ENCODE data around the gene PTCH1.

Gene PTCH1

GRCh38 chr9:95517559-95518425, 1.0 kb upstream of the PTCH1 start:
- DNase-seq (ENCODE audit: low read depth, low spot score) = no peak
- peaks cover 34% of the 10 kb centered on the region for H3K9me3 ChIP-seq (ENCODE audit: insufficient read depth, low read length)
- peaks cover 47% of the 10 kb centered on the region for H3K27me3 ChIP-seq (ENCODE audit: insufficient read depth, insufficient read length)
- no peaks in the 10 kb centered on the region for H3K36me3 ChIP-seq (ENCODE audit: insufficient read depth, insufficient read length, low read length)
- TF ChIP-seq SUZ12 (IDR thresholded peaks at IDR 0.05; ENCODE audit: extremely low read depth, insufficient read depth, insufficient read length) (peak; percentile 21), YY1 (IDR thresholded peaks at IDR 0.05; ENCODE audit: insufficient read depth, insufficient read length) (no peak)
- peak overlapping the region; percentile 73 for H3K4me3 ChIP-seq (ENCODE audit: insufficient read length, low read depth)
- H3K9ac ChIP-seq (ENCODE audit: insufficient read length, low read depth) = peak overlapping the region; percentile 5
- H3K4me1 ChIP-seq (ENCODE audit: insufficient read depth, insufficient read length) = peaks cover 11% of the 10 kb centered on the region

GRCh38 chr9:95516221-95516733, 494 bp downstream of the PTCH1 start:
- peaks cover 11% of the 10 kb centered on the region for H3K4me1 ChIP-seq (ENCODE audit: insufficient read depth, insufficient read length)
- H3K27me3 ChIP-seq (ENCODE audit: insufficient read depth, insufficient read length) = peaks cover 47% of the 10 kb centered on the region
- DNase-seq (ENCODE audit: low read depth, low spot score) = no peak
- TF ChIP-seq ZNF274 (IDR thresholded peaks at IDR 0.05; ENCODE audit: low read depth, low read length) (no peak), YY1 (IDR thresholded peaks at IDR 0.05; ENCODE audit: insufficient read depth, insufficient read length) (no peak), SUZ12 (IDR thresholded peaks at IDR 0.05; ENCODE audit: extremely low read depth, insufficient read depth, insufficient read length) (no peak)
- H3K36me3 ChIP-seq (ENCODE audit: insufficient read depth, insufficient read length, low read length) = no peaks in the 10 kb centered on the region
- peak overlapping the region; percentile 73 for H3K4me3 ChIP-seq (ENCODE audit: insufficient read length, low read depth)
- peaks cover 29% of the 10 kb centered on the region for H3K9me3 ChIP-seq (ENCODE audit: insufficient read depth, low read length)
- peak overlapping the region; percentile 83 for H3K9ac ChIP-seq (ENCODE audit: insufficient read length, low read depth)

GRCh38 chr9:95515272-95516113, 1.3 kb downstream of the PTCH1 start:
- peaks cover 47% of the 10 kb centered on the region for H3K27me3 ChIP-seq (ENCODE audit: insufficient read depth, insufficient read length)
- TF ChIP-seq SUZ12 (IDR thresholded peaks at IDR 0.05; ENCODE audit: extremely low read depth, insufficient read depth, insufficient read length) (no peak), ZNF274 (IDR thresholded peaks at IDR 0.05; ENCODE audit: low read depth, low read length) (no peak), YY1 (IDR thresholded peaks at IDR 0.05; ENCODE audit: insufficient read depth, insufficient read length) (no peak)
- no peak for DNase-seq (ENCODE audit: low read depth, low spot score)
- H3K4me3 ChIP-seq (ENCODE audit: insufficient read length, low read depth) = peak overlapping the region; percentile 73
- peak overlapping the region; percentile 83 for H3K9ac ChIP-seq (ENCODE audit: insufficient read length, low read depth)
- peaks cover 11% of the 10 kb centered on the region for H3K4me1 ChIP-seq (ENCODE audit: insufficient read depth, insufficient read length)
- no peaks in the 10 kb centered on the region for H3K36me3 ChIP-seq (ENCODE audit: insufficient read depth, insufficient read length, low read length)
- H3K9me3 ChIP-seq (ENCODE audit: insufficient read depth, low read length) = peaks cover 21% of the 10 kb centered on the region

GRCh38 chr9:95514342-95514741, 2.4 kb downstream of the PTCH1 start:
- no peak for DNase-seq (ENCODE audit: low read depth, low spot score)
- Histone ChIP-seq H3K4me1 (ENCODE audit: insufficient read depth, insufficient read length) (peaks cover 11% of the 10 kb centered on the region), H3K27me3 (ENCODE audit: insufficient read depth, insufficient read length) (peaks cover 38% of the 10 kb centered on the region), H3K9me3 (ENCODE audit: insufficient read depth, low read length) (peaks cover 10% of the 10 kb centered on the region), H3K36me3 (ENCODE audit: insufficient read depth, insufficient read length, low read length) (no peaks in the 10 kb centered on the region), H3K4me3 (ENCODE audit: insufficient read length, low read depth) (no peak overlapping the region), H3K9ac (ENCODE audit: insufficient read length, low read depth) (no peak overlapping the region)
- no peak for TF ChIP-seq SUZ12 (IDR thresholded peaks at IDR 0.05; ENCODE audit: extremely low read depth, insufficient read depth, insufficient read length)

GRCh38 chr9:95513711-95514110, 3.1 kb downstream of the PTCH1 start:
- no peak overlapping the region for H3K9ac ChIP-seq (ENCODE audit: insufficient read length, low read depth)
- no peak overlapping the region for H3K4me3 ChIP-seq (ENCODE audit: insufficient read length, low read depth)
- DNase-seq (ENCODE audit: low read depth, low spot score) = no peak
- peaks cover 32% of the 10 kb centered on the region for H3K27me3 ChIP-seq (ENCODE audit: insufficient read depth, insufficient read length)
- peaks cover 4% of the 10 kb centered on the region for H3K9me3 ChIP-seq (ENCODE audit: insufficient read depth, low read length)
- no peaks in the 10 kb centered on the region for H3K36me3 ChIP-seq (ENCODE audit: insufficient read depth, insufficient read length, low read length)
- no peak for TF ChIP-seq SUZ12 (IDR thresholded peaks at IDR 0.05; ENCODE audit: extremely low read depth, insufficient read depth, insufficient read length)
- peaks cover 11% of the 10 kb centered on the region for H3K4me1 ChIP-seq (ENCODE audit: insufficient read depth, insufficient read length)

DNA sequence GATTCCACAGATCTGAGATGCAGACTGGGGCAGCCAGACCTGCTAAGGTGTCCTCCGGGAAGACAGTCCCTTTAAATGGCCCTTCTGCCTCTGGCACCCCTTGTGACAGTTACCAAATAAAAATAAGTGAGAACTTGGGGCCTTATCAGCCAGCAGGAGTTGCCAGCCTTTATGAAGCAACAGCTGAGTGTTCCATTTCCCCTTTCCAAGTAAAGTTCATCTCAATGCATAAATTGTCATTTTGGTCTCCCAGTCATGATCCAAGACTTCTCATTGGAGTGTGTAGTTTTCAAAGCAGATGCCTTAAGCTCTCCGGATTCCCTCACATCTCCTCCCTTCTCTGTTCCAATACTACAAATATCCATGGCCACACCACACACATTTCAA, 4.1 kb downstream of the PTCH1 start:
- no peaks in the 10 kb centered on the region for H3K9me3 ChIP-seq (ENCODE audit: insufficient read depth, low read length)
- peaks cover 11% of the 10 kb centered on the region for H3K4me1 ChIP-seq (ENCODE audit: insufficient read depth, insufficient read length)
- H3K9ac ChIP-seq (ENCODE audit: insufficient read length, low read depth) = peak overlapping the region; percentile 39
- peak overlapping the region; percentile 61 for H3K4me3 ChIP-seq (ENCODE audit: insufficient read length, low read depth)
- no peak for DNase-seq (ENCODE audit: low read depth, low spot score)
- no peak for TF ChIP-seq ZNF274 (IDR thresholded peaks at IDR 0.05; ENCODE audit: low read depth, low read length)
- no peak for TF ChIP-seq YY1 (IDR thresholded peaks at IDR 0.05; ENCODE audit: insufficient read depth, insufficient read length)
- TF ChIP-seq SUZ12 (IDR thresholded peaks at IDR 0.05; ENCODE audit: extremely low read depth, insufficient read depth, insufficient read length) = no peak
- H3K27me3 ChIP-seq (ENCODE audit: insufficient read depth, insufficient read length) = peaks cover 23% of the 10 kb centered on the region
- H3K36me3 ChIP-seq (ENCODE audit: insufficient read depth, insufficient read length, low read length) = peaks cover 4% of the 10 kb centered on the region
